G401.6 (cell line): ENCODE data around the gene UGT1A7.
"Not testable (repeated sequence)": the region's sequence is repeated elsewhere in the genome, so short reads cannot be mapped to it uniquely, and the experiment has no call there.

ENCODE experiments used
- FAIRE-seq: peaks from 2 replicates; lab custom pipeline; 2012; peaks lifted over from hg19 to GRCh38; lab: Jason Lieb, UNC

UGT1A7 gene

GRCh38 chr2:233712611-233713261 lies 31.0 kb downstream of the UGT1A7 start, which contains the start of gene UGT1A5:
Gene UGT1A5 (plus strand): TSS chr2:233712907. CDS start chr2:233712992, 85 bp downstream.
- no peak for FAIRE-seq

- no peak for FAIRE-seq
Observed at GRCh38 chr2:233713262-233713615, 31.5 kb downstream of the UGT1A7 start.

GRCh38 chr2:233714121-233714520 lies 32.4 kb downstream of the UGT1A7 start:
- no peak for FAIRE-seq

- no peak for FAIRE-seq
Observed at GRCh38 chr2:233718552-233718951, 36.9 kb downstream of the UGT1A7 start, which contains the start of gene UGT1A4. Gene UGT1A4 (plus strand): TSS chr2:233718736. CDS start chr2:233718821, 85 bp downstream.

DNA sequence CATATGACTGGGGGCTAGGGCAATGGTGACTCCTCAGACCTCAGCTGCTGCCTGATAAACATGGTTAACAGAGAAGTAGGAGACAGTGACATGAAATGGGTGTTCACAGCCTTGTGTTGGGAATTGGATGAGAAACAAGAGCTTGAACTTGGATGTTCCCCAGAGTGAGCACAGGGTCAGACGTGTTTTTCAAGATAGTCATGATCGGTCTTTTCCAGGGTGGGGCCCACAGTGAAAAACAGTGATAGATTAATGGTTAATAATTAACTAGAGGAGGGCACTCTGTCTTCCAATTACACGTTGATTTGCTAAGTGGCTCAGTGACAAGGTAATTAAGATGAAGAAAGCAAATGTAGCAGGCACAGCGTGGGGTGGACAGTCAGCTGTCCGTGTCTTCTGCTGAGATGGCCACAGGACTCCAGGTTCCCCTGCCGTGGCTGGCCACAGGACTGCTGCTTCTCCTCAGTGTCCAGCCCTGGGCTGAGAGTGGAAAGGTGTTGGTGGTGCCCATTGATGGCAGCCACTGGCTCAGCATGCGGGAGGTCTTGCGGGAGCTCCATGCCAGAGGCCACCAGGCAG lies 47.1 kb downstream of the UGT1A7 start, which contains the start of gene UGT1A3:
Gene UGT1A3 (plus strand): TSS at position 320 of the 579 bp plus-strand sequence. CDS start 85 bp downstream, at position 405.
- no peak for FAIRE-seq

DNA sequence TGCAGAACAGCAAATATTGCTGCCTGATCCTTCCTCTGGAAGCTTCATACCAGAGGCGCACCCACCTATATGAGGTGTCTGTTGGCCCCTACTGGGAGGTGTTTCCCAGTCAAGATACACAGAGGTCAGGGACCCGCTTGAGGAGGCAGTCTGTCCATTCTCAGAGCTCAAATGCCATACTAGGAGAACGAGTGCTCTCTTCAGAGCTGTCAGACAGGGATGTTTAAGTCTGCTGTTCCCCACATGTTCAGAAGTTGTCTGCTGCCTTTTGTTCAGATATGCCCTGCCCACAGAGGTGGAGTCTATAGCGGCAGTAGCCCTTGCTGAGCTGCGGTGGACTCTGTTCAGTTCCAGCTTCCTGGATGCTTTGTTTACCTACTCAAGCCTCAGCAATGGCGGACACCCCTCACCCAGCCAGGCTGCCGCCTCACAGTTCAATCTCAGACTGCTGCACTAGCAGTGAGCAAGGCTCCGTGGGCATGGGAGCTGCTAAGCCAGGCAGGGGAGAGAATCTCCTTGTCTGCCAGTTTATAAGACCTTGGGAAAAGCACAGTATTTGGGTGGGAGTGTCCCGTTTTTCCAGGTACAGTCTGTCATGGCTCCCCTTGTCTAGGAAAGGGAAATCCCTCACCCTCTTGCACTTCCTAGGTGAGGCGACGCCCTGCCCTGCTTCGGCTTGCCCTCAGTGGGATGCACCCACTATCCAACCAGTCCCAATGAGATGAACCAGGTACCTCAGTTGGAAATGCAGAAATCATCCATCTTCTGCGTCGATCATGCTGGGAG lies 55.4 kb downstream of the UGT1A7 start:
- FAIRE-seq, result not testable (repeated sequence)

DNA sequence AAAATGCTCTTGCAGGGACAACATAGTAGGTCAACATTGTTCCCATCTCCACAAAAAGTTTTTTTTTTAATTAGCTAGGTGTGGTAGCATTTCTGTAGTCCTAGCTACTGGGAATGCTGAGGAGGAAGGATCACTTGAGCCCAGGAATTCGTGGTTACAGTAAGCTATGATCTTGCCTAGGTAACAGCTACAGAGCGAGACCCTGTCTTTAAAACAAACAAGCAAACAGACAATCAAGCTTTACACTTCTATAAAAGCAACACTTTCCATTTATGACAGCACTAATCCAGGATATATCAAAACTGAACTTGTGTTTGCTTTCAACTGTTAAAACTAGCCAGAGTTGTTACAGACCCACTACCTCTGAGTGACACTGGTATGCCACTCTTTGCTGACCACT lies 59.2 kb downstream of the UGT1A7 start:
- no peak for FAIRE-seq

DNA sequence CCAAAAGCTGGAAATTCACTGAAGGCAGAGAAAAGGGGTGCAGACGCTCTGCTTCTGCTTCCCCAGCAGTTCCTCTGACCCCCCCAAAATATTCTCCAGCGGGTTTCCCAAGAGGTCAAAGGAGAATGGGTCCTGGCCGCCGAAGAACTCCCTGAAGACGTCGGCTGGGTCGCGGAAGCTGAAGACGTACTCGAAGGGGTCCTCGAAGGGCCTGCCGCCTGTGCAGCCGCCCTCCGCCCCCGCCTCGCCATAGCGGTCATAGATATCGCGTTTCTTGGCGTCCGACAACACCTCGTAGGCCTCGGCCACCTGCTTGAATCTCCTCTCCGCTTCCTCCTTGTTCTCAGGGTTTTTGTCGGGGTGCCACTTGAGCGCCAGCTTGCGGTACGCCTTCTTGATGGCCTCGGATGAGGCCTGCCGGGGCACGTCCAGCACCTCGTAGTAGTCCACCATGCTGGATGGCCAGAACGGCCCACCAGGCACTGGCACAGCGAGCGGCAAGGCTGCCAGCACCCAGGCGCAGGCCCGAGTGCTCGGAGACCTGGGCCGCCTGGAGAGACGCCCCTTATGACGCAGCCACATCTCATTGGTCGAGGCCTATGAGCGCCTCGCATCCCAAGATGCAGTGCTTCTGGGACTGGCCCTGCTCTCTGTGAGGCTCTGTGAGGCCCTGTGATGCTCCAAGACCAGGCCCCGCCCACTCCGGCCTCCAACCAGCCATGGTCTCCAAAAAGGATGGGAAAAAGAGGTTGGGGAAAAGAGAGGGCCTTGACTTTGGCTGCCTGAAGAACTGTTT lies 62.0 kb downstream of the UGT1A7 start:
- no peak for FAIRE-seq

GRCh38 chr2:233745073-233745755 lies 63.5 kb downstream of the UGT1A7 start:
- FAIRE-seq, result no peak

DNA sequence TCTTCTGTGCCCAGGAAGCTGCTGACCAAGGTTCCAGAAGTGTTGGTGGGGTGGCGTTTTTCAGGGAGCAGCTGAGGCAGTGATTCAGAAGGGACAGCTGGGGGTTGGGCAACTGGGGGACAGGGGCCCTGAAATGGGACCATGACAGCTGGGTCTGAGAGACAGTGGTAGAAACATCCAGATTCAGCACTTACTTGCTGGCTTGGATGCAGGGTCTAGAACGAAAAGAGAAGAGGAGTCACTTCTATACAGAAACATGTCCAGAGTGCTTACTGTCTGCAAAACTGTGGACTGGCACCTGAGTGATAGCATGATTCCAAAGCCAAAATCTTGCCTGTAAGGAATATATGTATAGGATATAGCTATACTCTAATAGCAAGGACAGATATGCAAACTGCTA lies 64.1 kb downstream of the UGT1A7 start:
- not testable (repeated sequence) for FAIRE-seq

DNA sequence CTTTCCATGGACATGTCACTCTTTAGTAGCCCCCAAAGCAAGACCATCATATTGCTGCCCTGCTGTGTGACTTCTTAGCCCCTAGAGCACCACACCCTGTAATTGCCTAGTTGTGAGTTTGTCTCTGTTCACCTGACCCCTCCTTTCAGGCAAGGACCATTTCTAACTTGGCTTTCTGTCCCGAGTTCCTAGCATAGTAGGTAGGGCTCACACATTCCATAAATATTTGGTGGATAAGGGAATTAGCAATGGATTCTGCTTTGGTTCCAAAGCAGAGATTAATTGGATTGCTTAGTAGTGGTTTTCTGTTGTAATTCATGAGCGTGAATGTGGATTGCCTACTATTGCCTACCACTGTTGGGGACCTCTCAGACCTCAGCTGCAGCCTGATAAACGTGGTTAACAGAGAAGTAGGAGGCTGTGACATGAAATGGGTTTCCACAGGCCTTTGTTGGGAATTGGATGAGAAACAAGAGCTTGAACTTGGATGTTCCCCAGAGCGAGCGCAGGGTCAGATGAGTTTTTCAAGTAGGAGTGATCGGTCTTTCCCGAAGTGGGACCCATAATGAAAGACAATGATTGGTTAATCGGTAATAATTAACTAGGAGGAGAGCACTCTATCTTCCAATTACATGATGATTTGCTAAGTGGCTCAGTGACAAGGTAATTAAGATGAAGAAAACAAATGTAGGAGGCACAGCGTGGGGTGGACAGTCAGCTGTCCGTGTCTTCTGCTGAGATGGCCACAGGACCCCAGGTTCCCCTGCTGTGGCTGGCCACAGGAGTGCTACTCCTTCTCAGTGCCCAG lies 65.0 kb downstream of the UGT1A7 start:
- no peak for FAIRE-seq

GRCh38 chr2:233747283-233747544 lies 65.5 kb downstream of the UGT1A7 start:
- FAIRE-seq, result no peak

- FAIRE-seq, result not testable (repeated sequence)
Observed at GRCh38 chr2:233750689-233751088, 69.0 kb downstream of the UGT1A7 start.

DNA sequence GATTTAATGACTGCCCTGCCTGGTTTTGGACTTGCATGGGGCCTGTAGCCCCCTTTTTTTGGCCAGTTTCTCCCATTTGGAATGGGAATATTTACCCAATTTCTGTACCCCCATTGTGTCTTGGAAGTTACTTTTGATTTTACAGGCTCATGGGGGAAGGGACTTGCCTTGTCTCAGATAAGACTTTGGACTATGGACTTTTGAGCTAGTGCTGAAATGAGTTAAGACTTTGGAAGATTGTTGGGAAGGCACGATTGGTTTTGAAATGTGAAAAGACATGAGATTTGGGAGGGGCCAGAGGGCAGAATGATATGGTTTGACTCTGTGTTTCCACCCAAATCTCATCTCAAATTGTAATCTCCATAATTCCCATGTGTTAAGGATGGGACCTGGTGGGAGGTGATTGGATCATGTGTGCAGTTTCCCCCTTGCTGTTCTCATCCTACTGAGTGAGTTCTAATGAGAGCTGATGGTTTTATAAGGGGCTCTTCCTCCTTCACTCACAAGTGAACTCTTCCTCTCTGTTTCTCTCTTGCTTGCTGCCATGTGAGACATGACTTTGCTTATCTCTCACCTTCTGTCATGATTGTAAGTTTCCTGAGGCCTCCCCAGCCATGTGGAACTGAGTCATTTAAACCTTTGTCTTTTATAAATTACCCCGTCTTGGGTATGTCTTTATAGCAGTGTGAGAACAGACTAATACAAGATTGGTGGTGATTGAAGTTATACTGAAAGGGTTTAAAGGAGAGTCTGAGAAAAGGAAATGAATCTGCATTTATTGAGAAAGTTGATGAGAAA lies 69.7 kb downstream of the UGT1A7 start:
- not testable (repeated sequence) for FAIRE-seq

DNA sequence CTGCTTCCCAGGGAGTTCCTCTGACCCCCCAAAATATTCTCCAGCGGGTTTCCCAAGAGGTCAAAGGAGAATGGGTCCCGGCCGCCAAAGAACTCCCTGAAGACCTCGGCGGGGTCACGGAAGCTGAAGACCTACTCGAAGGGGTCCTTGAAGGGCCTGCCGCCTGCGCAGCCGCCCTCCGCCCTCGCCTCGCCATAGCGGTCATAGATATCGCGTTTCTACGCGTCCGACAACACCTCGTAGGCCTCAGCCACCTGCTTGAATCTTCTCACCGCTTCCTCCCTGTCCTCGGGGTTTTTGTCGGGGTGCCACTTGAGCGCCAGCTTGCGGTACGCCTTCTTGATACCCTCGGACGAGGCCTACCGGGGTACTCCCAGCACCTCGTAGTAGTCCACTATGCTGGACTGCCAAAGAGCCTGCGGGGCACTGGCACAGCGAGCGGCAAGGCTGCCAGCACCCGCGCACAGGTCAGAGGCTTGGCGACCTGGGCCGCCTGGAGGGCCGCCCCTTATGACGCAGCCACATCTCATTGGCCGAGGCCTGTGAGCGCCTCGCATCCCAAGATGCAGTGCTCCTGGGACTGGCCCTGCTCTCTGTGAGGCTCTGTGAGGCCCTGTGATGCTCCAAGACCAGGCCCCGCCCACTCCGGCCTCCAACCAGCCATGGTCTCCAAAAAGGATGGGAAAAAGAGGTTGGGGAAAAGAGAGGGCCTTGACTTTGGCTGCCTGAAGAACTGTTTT lies 73.3 kb downstream of the UGT1A7 start:
- no peak for FAIRE-seq

- FAIRE-seq, result no peak
Observed at GRCh38 chr2:233756429-233757081, 74.9 kb downstream of the UGT1A7 start.

DNA sequence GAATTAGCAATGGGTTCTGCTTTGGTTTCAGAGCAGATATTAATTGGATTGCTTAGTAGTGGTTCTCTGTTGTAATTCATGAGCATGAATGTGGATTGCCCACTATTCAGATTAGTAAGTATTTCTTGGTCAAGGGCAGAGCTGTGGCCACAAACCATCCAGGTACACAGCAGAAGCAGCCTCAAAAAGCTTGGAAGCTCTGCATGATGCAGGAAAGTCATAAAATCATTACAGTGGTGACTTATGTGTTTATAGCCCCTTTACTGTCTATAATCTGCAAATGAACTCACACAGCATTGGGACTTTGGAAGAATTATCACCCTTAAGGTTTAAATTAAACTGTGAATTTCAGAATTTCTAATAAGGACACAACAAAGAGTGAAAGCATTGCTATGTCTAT lies 76.4 kb downstream of the UGT1A7 start:
- no peak for FAIRE-seq

GRCh38 chr2:233758849-233759248 lies 77.1 kb downstream of the UGT1A7 start:
- no peak for FAIRE-seq

DNA sequence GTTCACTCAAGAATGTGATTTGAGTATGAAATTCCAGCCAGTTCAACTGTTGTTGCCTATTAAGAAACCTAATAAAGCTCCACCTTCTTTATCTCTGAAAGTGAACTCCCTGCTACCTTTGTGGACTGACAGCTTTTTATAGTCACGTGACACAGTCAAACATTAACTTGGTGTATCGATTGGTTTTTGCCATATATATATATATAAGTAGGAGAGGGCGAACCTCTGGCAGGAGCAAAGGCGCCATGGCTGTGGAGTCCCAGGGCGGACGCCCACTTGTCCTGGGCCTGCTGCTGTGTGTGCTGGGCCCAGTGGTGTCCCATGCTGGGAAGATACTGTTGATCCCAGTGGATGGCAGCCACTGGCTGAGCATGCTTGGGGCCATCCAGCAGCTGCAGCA lies 78.3 kb downstream of the UGT1A7 start, which contains the start of gene UGT1A1:
Gene UGT1A1 (plus strand): TSS at position 228 of the 400 bp plus-strand sequence. CDS start 18 bp downstream, at position 246.
- no peak for FAIRE-seq
